CD4-positive, alpha-beta T cell treated with Interleukin-10 for 1 hour (primary cell): Measurements from ENCODE around the gene PROC.
"Not testable (repeated sequence)": the region's sequence is repeated elsewhere in the genome, so short reads cannot be mapped to it uniquely, and the experiment has no call there.

Experiments
- DNase-seq: peaks from one replicate; pipeline ENCODE4 v3.0.0-alpha.2; 2020

Gene PROC

DNA sequence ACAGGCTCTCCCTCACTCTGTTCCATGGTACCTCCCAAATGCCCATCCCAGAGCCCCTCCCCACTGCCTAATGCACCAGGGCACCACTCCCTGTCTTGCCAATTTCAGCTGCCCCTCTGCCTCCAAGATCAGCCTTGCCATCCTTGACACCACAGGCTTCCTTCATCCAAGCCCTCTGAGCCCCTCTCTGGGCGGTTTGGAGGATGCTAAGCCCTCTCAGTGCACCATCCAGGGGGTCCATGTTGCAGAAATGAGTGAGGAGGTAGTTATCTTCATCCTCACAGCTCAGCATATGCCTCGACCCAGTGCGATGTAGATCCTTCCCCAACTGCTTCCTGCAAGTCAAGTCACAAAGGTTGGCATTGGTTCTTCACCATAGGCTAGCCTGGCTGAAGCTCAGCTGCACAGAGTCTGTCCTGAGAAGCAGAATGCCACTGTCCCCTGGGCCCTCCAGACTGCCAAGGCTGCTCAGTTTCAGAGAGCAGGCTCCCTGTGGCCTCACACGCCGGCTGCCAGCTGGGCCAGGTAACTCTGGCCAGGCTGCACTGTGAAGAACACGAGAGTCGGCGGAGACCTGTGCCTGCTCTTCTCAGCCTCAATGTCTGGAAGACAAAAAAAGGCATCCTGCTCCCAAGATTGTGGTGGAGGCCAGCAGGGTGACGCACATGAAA, 20.5 kb upstream of the PROC start:
- no peak for DNase-seq

DNA sequence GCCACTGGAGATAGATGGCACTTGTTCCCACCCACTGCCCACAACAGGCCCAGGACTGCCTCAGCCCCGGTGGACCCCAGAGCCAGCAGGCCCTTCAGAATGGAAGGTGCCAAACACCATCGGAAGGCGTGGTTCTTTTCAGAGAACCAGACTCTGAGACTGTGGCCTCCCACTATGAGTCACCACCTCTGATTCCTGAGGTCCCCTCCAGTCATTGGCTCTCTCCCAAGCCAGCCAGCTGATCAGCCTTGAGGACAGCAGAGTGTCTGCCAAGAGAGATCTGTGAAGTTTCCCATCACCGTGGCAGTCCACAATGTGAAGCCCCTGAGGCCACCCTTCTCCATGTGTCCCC, 20.0 kb upstream of the PROC start:
- no peak for DNase-seq

DNA sequence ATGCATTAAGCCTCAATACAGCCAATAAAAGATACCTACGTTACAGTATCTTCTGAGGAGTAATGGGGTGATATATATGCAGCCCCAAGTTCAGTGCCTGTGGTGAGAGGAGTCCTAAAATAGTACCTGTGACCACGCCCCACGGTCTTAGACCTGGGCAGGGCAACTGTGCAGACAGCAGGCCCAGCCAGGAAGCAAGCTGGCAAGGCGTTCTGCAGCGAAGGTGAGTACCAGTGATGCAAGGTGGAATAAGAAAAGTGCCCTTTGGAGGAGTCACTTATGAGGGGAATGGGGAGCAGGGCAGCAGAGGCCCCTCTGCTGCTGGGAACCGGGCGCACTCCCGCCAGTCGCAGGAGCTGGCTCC, 17.7 kb upstream of the PROC start:
- DNase-seq, result no peak

DNA sequence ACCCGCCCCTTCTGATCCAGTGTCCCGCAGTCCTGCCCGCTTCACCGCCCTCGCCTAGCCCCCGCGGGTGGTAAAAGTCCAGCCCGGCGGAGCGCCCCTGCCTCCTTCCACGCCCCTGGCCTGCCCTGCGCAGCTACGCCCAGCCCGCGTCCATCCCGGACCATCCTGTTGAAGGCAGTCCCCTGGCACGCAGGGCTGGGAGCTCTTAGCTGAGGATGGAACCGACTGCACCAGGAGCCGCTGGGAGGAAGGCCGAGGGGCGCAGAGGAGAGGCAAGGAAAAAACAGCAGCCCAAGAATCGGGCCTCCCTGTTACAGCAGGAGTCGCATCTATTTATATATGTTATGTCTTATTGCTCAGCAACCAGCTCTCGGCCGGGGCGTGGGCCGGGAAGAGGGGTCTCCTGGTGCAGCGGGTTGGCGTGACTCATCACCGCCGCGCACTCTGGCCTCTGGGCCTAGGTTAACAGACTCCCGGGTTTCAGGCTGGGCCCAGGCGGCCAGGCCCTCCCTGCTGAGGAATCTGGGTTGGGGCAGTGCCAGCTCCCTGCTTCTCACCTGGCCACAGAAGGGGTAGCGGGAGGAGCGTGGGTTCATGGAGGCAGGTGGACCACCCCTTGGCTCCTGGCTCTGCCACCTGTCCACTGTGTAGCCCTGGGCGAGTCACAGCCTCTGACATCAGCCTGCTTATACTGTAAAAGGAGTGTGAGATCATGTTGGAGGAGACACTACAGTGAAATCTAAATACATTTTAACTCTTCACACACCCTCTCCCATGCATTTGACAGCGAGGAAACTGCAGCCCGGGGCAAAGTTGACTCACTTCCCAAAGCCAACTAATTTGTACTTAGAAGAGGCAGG, 17.1 kb upstream of the PROC start:
- no peak for DNase-seq

DNA sequence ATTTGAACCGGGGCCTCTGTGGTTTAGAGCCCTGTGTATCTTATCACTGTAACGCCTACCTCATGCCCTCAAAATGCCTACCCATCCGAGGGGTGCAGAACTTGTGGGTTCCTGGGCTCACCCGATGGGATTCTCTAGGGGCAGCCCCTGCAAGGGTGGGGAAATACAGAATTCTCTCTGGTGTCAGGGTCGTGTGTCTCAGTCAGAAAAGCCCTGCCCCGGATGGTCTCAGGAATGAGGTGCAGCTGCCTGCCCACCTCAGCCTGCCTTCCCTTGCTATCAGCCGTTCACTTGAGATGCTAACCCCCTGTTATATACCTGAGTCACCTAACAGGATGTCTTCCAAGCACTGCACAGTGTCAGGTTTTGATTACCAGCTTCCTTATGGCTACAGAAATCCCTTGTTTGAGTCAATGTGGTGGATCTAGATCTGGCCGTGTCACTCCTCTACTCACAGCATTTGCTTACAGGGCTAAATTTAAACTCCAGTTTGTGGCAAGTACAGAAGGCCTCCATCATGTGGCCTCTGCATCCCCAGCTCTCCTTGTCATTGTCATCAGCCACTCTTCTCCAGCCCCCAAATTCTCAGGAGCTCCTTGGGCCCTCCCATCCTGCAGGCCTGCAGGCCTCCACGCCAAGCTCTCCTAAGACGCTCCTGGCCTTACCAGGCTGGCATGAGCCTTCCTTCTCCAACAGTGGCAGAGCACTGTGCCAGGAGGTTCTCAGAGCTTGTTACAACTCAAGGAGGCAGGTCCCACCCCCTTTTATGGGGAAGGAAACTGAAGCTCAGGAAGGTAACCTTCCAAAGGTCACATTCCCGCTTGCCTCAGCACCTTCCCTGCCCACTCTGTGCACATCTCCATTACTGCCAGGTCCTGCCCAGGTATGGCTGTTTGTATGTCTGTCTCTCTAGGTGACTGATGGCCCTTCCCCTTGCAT, 16.2 kb upstream of the PROC start:
- no peak for DNase-seq

DNA sequence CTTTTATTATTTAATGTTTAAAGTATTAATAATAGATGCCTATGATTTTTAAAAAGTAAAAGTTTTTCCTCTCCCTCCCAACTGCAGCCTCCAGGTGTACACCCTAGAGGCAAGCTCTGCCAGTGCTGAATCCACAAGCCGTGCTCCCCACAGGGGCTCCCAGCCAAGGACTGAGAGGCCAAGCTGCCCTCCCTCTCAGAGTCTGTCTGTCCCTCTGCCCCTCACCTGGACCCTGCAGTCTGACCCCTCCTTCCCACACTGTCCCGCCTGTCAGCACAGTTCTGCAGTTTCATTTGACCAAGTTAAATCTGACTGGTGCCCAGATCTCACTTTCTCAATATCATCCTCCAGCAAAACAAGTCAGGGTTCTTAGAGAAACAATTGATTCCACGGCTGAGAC, 14.8 kb upstream of the PROC start:
- no peak for DNase-seq

DNA sequence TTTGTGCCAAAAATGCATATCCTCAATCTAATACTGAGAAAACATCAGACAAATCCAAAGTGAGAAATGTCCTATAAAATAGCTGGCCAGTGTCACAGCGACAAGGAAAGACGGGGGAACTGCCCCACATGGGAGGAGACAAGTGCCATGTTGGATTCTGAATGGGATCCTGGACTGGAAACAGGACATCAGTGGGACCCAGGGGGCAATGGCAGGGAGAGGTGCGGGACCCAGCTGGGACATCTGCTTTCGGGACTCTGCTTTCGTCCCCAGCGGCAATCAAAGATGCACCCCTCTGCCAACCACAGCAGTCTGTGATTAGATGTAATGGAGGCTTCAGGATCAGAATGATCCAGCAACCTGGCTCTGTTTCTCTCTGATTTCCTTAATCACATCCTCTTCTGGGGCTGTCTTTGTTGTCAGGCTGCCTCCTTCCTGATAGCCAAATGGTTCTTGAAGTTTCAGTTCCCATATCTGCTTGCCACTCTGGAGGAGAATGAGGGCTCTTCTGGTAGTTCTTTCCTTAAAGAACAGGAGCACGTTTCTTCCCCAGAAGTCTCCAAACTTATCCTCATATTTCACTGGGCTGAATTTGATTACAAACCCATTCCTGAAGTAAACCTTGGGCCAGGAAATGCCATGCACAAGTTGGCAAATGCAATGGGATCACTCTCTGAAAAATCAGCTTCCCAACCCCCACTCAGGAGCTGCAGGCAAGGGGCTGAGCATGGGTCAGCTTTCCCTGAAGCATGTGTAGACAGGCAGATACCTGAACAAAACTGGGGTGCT, 13.6 kb upstream of the PROC start:
- DNase-seq, result no peak

DNA sequence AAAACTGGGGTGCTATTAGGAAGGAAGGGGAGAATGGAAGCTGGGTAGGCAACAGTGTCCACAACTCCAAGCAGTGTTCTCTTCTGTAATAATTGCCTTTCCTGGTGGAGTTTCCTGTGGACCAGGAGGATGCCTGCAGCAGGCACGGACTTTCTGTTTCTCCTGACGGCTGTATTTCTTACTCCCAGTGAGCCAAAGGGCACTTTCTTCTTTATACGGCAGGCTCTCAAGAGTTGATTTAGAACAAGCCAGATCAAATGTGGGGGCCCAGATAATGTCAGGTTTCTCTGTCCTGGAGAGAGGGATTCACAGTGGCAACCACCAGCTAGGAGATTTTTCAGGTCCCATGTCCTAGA, 13.0 kb upstream of the PROC start:
- DNase-seq, result no peak

DNA sequence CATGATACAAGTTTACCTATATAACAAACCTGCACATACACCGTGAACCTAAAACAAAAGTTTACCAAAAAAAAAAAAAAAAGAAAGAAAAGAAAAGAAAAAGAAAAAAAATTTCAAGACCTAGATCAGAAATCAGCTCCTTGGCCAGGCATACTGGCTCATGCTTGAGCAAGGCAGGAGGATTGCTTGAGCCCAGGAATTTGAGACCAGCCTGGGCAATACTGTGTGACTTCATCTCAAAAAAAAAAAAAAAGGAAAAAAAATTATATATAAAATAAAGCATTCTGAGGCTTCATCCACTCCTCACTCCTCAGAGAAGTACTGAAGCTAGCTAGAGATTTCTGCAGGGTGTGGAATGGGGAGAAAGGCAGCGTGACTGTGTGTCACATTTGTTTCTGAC, 11.8 kb upstream of the PROC start:
- no peak for DNase-seq

DNA sequence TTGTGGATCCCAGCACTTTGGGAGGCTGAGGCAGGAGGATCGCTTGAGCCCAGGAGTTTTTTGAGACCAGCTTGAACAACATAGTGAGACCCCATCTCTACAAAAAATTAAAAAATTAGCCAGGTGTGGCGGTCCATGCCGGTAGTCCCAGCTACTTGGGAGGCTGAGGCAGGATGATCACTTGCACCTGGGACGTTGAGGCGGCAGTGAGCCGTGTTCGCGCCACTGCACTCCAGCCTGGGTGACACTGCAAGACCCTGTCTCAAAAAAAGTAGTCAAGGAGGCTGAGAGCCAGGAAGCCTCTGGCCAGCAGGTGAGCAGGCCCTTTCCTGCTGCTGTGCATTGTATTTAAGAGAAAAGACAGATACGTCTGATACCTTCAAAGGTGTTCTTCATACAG, 11.1 kb upstream of the PROC start:
- DNase-seq, result no peak

DNA sequence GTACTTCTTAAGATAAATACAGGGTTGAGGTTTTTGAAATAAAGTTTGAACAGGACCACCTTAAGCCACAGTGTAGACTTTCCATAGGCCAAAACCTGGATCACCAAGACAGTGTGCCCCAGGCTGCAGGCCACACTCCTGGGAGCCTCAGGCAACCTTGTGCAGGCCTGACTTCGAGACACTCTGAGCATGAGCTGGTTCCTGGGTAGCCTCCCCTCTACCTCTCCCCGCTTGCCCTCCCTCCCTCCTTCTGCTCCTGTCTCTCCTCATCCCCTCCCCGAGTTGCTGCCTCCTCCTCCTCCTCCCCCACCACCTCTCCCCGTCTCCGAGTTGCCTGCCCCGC, 10.6 kb upstream of the PROC start:
- DNase-seq, result no peak

DNA sequence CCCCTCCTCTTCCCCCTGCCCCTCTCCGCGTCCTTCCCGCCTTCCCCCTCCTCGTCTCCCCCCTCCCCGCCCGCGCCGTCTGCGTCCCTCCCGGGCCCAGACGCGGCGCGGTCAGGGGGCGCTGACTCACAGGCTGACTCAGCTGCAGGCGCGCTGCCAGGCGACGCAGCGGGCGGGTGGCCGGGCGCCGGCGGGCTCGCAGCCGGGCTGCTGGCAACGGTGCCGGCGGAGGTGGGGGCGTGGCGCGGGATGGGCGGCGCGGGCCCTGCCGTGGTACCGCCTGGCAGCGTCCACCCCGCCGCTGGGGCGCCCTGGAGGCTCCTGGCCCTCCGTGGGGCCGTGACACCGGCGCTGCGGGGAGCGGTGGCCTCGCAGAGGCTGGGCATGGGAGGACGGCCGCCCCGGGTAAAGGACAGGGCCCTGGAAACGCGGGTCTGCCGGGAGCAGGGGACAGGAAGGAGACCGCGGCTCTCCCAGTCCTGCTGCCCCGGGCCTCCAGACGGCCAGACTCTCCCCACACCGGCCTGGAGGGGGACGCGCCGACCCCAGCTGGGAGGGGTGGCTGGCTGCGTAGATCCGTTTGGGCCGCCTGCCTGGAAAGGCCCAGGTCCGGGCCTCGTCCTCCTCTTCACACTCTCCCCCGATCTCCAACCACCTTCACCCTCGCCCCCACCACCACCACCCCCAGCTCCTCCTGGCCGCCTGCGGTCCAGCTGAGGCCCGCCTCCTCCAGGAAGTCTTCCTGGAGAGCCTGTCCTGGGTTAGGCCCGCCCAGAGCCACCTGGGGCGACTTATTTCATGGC, 10.0 kb upstream of the PROC start:
- peak; percentile 88 for DNase-seq

DNA sequence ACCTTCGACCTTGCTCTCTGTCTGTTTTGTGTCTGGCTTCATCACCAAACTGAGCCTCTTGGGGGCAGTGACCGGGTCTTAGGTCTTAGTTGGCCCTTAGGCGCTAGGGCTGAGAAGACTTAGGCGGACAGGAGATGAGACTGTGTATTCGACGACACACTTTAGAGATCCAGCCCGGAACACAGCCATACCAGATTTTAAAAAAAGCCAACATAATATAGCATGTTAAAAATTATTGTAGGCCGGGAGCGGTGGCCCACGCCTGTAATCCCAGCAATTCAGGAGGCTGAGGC, 9.5 kb upstream of the PROC start:
- no peak for DNase-seq

DNA sequence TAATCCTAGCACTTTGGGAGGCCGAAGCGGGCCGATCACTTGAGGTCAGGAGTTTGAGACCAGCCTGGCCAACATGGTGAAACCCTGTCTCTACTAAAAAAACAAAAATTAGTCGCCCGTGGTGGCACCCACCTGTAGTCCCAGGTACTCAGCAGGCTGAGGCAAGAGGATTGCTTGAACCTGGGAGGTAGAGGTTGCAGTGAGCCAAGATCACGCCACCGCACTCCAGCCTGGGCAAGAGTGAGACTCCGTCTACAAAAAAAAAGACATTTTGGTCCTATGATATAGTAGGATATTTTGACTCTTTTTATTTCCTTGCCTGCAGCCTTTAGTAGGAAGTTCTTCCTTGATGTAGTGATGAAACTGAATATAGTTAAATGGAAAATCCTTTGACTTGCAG, 8.5 kb upstream of the PROC start:
- not testable (repeated sequence) for DNase-seq

DNA sequence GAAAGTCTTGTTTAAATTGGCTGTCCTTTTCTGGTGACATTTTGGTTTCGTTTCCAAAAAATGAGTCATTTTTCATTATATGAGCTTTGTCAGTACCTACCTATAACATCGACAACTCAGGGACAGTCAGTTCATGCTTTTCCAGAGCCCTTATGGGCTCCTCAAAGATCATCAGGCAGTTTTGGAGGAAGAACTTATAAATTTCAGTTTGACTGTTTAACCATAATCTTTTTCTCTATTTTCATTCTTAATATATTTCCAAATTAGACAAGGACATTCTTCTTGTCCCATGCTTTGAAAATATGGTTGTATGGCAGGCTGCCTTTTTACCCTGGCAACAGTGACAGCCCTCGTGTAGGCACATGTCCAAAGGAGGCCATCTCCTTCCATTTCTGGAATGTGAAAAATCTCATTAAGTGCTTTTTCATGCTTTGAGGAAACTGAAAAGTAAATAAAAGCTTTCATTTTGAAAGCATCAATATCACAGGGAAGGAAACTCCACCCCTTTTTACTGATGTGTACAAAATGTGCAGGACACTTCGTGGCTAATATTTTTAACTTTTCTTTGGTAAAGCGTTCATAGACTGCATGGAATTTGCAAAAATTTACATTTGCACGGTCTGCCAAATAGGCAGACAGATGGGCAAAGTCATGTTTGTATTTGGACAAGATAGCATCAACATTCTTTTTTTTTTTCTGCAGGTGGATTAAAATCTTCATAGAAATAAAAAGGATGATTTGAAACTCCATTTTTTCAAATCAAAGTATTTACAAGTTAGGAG, 7.2 kb upstream of the PROC start:
- no peak for DNase-seq

DNA sequence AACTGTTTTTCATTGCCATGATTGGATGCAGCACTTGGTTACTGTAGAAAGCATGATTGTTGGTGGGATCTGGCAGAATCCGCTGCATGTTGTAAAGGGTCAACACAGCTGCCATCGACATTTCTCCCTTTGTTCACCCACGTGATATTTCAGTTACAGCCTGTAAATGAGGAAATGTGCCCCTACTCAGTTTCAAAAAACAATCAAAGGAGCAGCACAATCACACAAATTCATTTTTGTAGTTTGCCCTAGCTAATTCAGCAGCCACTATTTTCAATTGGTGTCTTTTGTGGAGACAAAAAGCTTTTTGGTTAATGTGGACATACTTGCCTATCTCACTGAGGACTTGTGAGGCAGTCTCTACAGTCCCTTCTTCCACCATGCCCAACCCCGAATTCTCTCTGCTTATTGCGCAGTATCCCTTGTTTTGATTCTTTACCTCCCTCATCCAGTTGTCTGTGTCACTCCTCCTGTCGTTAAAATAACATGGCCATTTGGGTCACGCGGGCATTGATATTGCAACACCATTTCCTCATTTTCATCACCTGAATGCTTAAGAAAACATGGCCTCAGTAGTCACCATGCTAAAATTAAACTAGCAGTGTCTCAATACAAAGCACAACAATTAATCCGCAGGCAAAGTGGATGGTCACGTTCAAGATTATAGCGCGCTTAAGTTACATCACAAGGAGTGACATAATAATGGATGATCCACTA, 6.4 kb upstream of the PROC start:
- no peak for DNase-seq

DNA sequence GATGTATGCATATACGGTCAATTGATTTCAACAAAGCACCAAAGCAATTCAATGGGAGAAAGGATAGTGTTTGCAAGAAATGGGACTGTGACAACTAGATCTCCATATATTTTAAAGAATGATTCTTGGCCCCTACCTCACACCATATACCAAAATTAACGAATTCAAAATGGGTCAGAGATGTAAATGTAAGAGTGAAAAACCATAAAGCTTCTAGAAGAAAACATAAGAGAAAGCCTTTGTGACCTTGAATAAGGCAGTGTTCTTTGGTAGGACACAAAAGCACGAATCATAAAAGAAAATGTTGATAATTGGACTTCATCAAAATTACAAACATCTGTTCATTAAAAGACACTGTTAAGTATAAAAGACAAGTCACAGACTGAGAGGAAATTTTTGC, 5.0 kb upstream of the PROC start:
- DNase-seq, result no peak

DNA sequence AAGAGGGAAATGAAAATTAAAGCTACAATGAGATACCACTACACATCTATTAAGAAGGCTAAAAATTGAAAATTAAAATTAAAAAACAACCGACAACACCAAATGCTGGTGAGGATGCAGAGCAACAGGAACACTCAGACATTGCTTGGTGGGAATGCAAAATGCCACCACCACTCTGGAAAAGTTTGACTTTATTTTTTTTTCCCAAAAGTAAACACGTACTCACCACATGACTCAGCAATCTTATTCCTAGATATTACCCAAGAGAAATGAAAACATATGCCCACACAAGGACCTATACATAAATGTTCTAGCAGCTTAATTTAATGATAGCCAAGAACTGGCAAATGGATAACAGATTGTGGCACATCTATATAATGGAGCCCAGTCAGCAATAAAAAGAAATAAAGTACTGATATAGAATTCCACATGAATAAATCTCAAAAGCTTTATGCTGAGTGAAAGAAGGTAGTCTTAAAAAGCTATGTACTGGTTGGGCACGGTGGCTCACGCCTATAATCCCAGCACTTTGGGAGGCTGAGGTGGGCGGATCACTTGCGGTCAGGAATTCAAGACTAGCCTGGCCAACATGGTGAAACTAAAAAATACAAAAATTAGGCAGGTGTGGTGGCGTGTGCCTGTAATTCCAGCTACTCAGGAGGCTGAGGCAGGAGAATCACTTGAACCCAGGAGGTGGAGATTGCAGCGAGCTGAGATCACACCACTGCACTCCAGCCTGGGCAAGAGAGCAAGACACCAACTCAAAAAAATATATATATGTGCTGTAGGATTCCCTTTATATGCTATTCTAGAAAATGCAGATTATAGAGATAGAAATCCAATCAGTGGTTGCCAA, 4.2 kb upstream of the PROC start:
- DNase-seq, result no peak

DNA sequence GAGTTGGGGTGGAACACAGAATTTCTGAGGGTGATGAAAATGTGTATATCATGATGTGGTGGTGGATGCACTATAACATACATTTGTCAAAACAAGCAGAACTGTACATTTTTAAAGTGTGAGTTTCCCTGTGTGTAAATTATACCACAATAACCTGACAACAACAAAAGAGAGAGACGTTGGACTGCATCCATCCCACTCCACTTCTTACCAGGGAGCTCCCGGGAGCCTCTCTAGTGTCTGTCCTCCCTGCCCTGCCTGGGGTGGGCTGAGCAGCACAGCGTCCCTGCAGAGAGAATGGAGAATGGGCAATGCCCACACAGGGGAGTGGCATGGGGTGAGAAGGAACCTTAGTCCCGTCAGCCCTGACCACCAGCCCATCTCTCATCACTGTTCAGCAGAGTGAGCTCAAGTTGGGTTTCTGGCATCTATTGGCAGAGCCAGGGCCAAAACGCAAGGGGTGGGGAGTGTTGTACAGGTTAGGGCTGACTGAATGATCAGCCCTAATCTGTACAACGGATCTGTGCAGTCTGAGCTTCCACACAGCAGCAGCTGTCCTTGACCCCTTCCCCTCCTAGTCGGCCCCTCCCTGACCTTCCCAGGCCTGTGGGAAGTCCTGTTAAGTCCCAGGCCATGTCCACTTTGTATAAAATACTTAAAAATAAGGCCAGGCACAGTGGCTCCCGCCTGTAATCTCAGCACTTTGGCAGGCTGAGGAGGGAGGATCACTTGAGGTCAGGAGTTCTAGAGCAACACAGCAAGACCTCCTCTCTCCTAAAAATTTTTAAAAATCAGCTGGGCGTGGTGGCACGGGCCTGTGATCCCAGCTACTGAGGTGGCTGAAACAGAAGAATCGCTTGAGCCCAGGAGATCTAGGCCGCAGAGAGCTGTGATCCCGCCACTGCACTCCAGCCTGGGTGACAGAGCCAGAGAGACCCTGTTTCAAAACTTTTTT, 3.3 kb upstream of the PROC start:
- DNase-seq, result no peak
